ENCODE data around the gene R3HDM1.
A peak's percentile ranks its signal among the peaks of the same experiment; 100 is the strongest.

Gene R3HDM1

DNA sequence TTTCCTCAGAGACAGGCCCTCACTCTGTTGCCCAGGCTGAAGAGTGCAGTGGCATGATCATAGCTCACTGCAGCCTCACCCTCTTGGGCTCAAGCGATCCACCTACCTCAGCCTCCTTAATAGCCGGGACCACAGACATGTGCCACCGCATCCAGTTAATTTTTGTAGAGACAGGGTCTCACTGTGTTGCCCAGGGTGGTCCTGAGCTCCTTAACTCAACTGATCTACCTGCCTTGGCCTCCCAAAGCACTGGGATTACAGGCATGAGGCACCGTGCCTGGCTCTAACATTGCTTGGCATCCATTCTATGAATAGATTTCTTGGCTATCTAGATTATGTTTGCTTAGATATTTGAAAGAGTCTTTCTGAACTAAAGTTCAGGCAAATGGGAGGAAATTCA lies 21.6 kb downstream of the R3HDM1 start:
- H3K4me3 ChIP-seq (ENCODE audit: low read depth, low read length) = no peak overlapping the region
- in situ Hi-C loops (cut with HindIII; ENCODE audit: low pct_ligation_motif_present, low sequenced_read_pairs) = no loop called here
- no peak for DNase-seq
- no peaks in the 10 kb centered on the region for H3K36me3 ChIP-seq (replicated peaks)
- H3K27me3 ChIP-seq (replicated peaks) = no peaks in the 10 kb centered on the region
- no peak overlapping the region for H3K27ac ChIP-seq
- TF ChIP-seq, protein P1, sequence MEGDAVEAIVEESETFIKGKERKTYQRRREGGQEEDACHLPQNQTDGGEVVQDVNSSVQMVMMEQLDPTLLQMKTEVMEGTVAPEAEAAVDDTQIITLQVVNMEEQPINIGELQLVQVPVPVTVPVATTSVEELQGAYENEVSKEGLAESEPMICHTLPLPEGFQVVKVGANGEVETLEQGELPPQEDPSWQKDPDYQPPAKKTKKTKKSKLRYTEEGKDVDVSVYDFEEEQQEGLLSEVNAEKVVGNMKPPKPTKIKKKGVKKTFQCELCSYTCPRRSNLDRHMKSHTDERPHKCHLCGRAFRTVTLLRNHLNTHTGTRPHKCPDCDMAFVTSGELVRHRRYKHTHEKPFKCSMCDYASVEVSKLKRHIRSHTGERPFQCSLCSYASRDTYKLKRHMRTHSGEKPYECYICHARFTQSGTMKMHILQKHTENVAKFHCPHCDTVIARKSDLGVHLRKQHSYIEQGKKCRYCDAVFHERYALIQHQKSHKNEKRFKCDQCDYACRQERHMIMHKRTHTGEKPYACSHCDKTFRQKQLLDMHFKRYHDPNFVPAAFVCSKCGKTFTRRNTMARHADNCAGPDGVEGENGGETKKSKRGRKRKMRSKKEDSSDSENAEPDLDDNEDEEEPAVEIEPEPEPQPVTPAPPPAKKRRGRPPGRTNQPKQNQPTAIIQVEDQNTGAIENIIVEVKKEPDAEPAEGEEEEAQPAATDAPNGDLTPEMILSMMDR (IDR thresholded peaks at IDR 0.05; ENCODE audit: low read depth, low read length, missing control alignments) = no peak

DNA sequence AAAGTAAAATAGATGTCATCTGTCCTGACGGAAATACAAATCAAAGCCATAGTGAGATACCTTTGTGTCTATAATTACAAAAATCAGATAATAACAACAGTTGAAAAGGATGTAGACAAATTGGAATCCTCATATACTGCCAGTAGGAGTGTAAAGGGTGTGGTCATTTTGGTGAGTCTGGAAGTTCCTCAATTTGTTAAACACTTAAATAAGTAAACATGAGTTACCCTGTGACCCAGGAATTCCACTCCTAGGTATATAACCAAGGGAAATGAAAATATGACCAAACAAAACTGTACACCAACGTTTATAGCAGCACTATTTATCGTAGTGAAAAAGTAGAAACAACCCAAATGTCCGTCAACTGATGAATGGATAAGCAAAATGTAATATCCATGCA lies 24.0 kb downstream of the R3HDM1 start:
- Histone ChIP-seq H3K4me3 (ENCODE audit: low read depth, low read length) (no peak overlapping the region), H3K27me3 (replicated peaks) (no peaks in the 10 kb centered on the region), H3K36me3 (replicated peaks) (no peaks in the 10 kb centered on the region), H3K27ac (no peak overlapping the region)
- in situ Hi-C loops (cut with HindIII; ENCODE audit: low pct_ligation_motif_present, low sequenced_read_pairs) = no loop called here
- no peak for DNase-seq
- TF ChIP-seq, protein P1 (IDR thresholded peaks at IDR 0.05; ENCODE audit: low read depth, low read length, missing control alignments) = no peak

DNA sequence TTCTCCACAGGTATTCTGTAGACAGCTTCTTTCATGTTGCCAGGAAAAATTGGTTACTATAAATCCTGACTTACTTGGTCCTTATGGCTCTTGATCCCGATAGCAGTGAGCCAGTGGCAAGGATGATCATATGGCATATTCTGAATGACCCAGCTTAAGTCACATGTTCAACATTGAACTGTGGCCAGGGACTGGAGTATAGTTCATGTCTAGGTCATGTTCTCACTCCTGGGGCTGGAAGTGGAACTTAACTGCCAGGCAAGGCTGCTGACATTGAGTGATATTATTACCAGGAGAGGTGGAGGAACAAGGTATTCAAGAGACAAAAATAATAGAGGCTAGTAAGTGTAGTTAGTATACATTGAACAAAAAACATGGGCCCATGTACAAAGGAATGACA lies 26.2 kb downstream of the R3HDM1 start:
- Histone ChIP-seq H3K27ac (no peak overlapping the region), H3K27me3 (replicated peaks) (no peaks in the 10 kb centered on the region), H3K4me3 (ENCODE audit: low read depth, low read length) (no peak overlapping the region), H3K36me3 (replicated peaks) (no peaks in the 10 kb centered on the region)
- DNase-seq = peak; percentile 5
- in situ Hi-C loops (cut with HindIII; ENCODE audit: low pct_ligation_motif_present, low sequenced_read_pairs) = no loop called here
- TF ChIP-seq, protein P1 (IDR thresholded peaks at IDR 0.05; ENCODE audit: low read depth, low read length, missing control alignments) = no peak

DNA sequence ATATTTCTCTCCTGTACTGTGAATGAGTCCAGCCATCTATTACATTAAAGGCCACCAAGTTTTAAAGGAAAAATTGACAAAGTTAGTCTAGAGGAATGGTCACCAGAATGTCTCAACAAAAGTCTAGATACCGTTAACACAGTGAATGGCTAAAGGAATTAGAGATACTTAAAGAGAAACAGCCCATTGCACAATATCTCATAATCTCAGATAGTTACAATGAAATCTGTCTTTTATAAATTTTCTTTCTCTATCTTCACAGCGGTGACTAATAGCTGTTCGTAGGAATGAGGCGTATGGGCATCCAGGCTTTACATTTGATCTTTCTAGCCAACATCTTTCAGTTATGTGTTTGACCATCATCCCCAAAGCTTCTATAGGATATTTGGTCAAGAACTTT lies 30.6 kb downstream of the R3HDM1 start:
- H3K4me3 ChIP-seq (ENCODE audit: low read depth, low read length) = no peak overlapping the region
- no peak overlapping the region for H3K27ac ChIP-seq
- H3K27me3 ChIP-seq (replicated peaks) = no peaks in the 10 kb centered on the region
- DNase-seq = no peak
- TF ChIP-seq, protein P1 (IDR thresholded peaks at IDR 0.05; ENCODE audit: low read depth, low read length, missing control alignments) = no peak
- in situ Hi-C loops (cut with HindIII; ENCODE audit: low pct_ligation_motif_present, low sequenced_read_pairs) = no loop called here
- H3K36me3 ChIP-seq (replicated peaks) = no peaks in the 10 kb centered on the region

DNA sequence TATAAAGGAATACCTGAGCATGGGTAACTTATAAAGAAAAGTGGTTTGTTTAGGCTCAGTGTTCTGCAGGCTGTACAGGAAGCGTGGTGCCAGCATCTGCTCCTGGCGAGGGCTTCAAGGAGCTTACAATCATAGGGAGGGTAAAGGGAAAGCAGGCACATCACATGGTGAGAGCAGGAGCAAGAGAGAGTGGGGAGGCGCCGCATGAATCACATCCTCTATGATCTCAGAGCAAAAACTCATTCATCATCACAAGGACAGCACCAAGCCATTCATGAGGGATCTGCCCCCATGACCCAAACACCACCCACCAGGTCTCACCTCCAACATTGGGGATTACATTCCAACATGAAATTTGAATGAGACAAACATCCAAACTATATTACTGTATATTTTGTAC lies 32.5 kb downstream of the R3HDM1 start:
- DNase-seq = peak; percentile 53
- Histone ChIP-seq H3K27ac (no peak overlapping the region), H3K4me3 (ENCODE audit: low read depth, low read length) (no peak overlapping the region), H3K36me3 (replicated peaks) (no peaks in the 10 kb centered on the region), H3K27me3 (replicated peaks) (no peaks in the 10 kb centered on the region)
- in situ Hi-C loops (cut with HindIII; ENCODE audit: low pct_ligation_motif_present, low sequenced_read_pairs) = no loop called here
- TF ChIP-seq, protein P1 (IDR thresholded peaks at IDR 0.05; ENCODE audit: low read depth, low read length, missing control alignments) = no peak

DNA sequence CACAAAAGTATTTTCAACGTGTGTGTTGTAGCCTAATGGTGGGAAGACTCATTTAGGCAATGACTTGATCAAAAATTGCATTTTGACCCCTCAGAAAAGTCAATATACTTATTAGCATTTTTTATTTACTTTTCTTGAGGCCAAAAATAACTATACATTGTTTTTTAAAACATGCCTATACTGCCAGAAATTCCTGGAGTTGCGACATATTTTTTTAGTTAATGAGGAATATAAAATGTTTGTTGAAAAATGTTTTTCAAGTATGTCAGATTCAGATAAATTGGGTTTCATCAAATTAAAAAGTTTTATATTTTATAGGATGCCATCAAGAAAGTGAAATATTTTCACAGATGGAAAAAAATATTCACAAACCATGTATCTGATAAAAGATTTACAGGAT lies 39.6 kb downstream of the R3HDM1 start:
- in situ Hi-C loops (cut with HindIII; ENCODE audit: low pct_ligation_motif_present, low sequenced_read_pairs) = no loop called here
- Histone ChIP-seq H3K27ac (no peak overlapping the region), H3K4me3 (ENCODE audit: low read depth, low read length) (no peak overlapping the region), H3K36me3 (replicated peaks) (peaks cover 3% of the 10 kb centered on the region), H3K27me3 (replicated peaks) (no peaks in the 10 kb centered on the region)
- DNase-seq = no peak
- TF ChIP-seq, protein P1 (IDR thresholded peaks at IDR 0.05; ENCODE audit: low read depth, low read length, missing control alignments) = no peak

Measured in brain microvascular endothelial cell (primary cell).